Memory B cell (primary cell): ENCODE data around the gene PAXX.
A peak's percentile ranks its signal among the peaks of the same experiment; 100 is the strongest.

Source experiments
- ATAC-seq: fragments of 150-1000 bp; cut with Tn5 transposase; 2 replicates; pipeline ENCODE4 v1.10.0; 2021; ENCODE audit warnings: low read depth, mild to moderate bottlenecking, moderate library complexity
- DNase-seq, 2 donors: peaks; one replicate each; pipeline ENCODE4 v3.0.0; 2022; ENCODE audit warnings: low spot score in 2 of 2
- H3K27ac Mint-ChIP-seq: one replicate; pipeline ENCODE4 v1.8.0; 2022; ENCODE audit warnings: mild to moderate bottlenecking, moderate library complexity, mixed read lengths
- H3K27me3 Mint-ChIP-seq: one replicate; pipeline ENCODE4 v1.8.0; 2022; ENCODE audit warnings: mixed read lengths
- H3K36me3 Mint-ChIP-seq: one replicate; pipeline ENCODE4 v1.8.0; 2022; ENCODE audit warnings: mild to moderate bottlenecking, mixed read lengths
- H3K4me1 Mint-ChIP-seq: one replicate; pipeline ENCODE4 v1.8.0; 2022; ENCODE audit warnings: mixed read lengths
- H3K4me3 Mint-ChIP-seq: one replicate; pipeline ENCODE4 v1.8.0; 2022; ENCODE audit warnings: mild to moderate bottlenecking, moderate library complexity, mixed read lengths
- H3K9me3 Mint-ChIP-seq: one replicate; pipeline ENCODE4 v1.8.0; 2022; ENCODE audit warnings: mixed read lengths

PAXX gene

GRCh38 chr9:136991993-136992818, at the start of gene PAXX:
PAXX (plus strand) TSS chr9:136992422; CDS start chr9:136992444, 22 bp downstream.
- ATAC-seq (peak; percentile 83), DNase-seq (peak; percentile 86 to 92)
- Mint-ChIP-seq H3K27me3 (peaks cover 5% of the 10 kb centered on the region), H3K9me3 (no peaks in the 10 kb centered on the region), H3K4me1 (peaks cover 10% of the 10 kb centered on the region), H3K36me3 (no peaks in the 10 kb centered on the region), H3K27ac (peak within 1 kb of the TSS; percentile 90), H3K4me3 (peak within 1 kb of the TSS; percentile 89)

DNA sequence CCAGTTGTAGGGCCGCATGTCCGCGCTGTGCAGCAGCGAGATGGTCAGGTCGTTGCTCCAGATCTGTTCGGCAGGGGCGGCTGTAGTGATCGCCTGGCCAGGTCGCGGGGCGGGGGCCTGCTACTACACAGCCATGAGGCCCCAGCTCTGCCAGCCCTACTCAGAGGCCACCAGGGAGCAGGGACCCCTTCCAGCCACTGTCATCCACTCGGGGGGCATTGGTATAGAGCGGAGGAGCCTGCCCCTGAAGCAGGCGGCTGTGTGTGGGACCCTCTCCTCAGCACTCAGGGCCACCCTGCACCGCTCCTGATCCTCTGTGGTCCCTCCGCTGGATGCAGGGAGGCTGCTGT, 49.4 kb upstream of the PAXX start:
- Mint-ChIP-seq H3K27me3 (no peaks in the 10 kb centered on the region), H3K4me3 (peak overlapping the region; percentile 53), H3K4me1 (peaks cover 2% of the 10 kb centered on the region), H3K9me3 (no peaks in the 10 kb centered on the region), H3K27ac (no peak overlapping the region), H3K36me3 (peaks cover 14% of the 10 kb centered on the region)
- DNase-seq, result no peak
- ATAC-seq, result no peak

- H3K9me3 Mint-ChIP-seq, result no peaks in the 10 kb centered on the region
- H3K27ac Mint-ChIP-seq, result peak overlapping the region; percentile 62
- H3K4me1 Mint-ChIP-seq, result peaks cover 2% of the 10 kb centered on the region
- DNase-seq (peak in 1 of 2 donors; percentile 41), ATAC-seq (peak; percentile 4)
- H3K27me3 Mint-ChIP-seq, result no peaks in the 10 kb centered on the region
- peak overlapping the region; percentile 84 for H3K4me3 Mint-ChIP-seq
- H3K36me3 Mint-ChIP-seq, result peaks cover 14% of the 10 kb centered on the region
These were observed 48.7 kb upstream of the PAXX start for GRCh38 chr9:136943291-136944211.

- ATAC-seq (peak; percentile 47), DNase-seq (peak in 1 of 2 donors; percentile 29)
- Mint-ChIP-seq H3K27me3 (no peaks in the 10 kb centered on the region), H3K4me1 (peaks cover 2% of the 10 kb centered on the region), H3K9me3 (no peaks in the 10 kb centered on the region), H3K36me3 (peaks cover 12% of the 10 kb centered on the region), H3K4me3 (peak overlapping the region; percentile 84), H3K27ac (peak overlapping the region; percentile 62)
These were observed 48.1 kb upstream of the PAXX start for GRCh38 chr9:136944212-136944518.

DNA sequence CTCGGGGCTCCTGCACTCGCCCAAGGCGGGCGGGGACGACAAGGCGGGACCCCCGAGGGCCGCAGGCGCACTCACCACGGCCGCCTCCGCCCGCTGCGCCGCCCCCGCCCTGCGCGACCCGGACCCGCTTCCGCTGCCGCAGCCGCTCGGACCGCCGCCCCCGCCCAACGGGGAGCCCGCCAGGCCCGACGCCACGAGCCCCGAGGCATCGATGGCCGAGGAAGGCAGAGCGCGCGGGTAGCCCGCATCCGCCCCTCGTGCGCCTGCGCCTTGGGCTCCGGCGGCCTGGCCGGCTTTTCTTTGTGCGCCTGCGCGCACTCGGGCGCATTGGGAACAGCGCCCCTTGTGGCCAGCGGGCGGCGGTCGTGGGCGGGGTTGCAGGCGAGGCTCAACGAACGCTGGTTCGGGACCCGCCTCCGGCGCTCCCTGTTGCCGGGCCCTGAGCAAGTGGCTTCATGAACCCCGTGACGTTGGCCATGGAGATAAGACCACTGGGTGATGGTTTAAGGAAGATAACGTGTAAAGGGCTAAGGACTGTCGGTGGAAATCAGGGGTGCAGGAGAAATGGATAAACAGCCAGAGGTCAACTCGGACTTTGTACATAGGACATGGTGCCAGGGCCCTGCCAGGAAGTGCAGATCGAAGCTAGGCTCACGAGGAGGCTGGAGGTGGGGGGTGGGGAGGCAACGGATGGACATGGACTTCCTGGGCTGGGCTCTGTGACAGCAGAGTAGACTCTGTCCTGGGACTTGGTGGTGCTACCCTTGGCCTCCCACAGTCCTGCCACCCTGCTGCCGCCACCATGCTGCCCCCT, 47.5 kb upstream of the PAXX start, which contains the start of the genes C8G and FBXW5:
TSS of gene C8G (plus strand) at position 725 of the 814 bp plus-strand sequence. CDS start at position 803, 78 bp downstream.
TSS of gene FBXW5 (minus strand) at position 220 of the 814 bp plus-strand sequence. CDS start 655 bp downstream, outside the sequence.
- H3K4me1 Mint-ChIP-seq, result peaks cover 2% of the 10 kb centered on the region
- ATAC-seq, result peak; percentile 84
- peaks cover 8% of the 10 kb centered on the region for H3K36me3 Mint-ChIP-seq
- peak within 1 kb of the TSS; percentile 62 for H3K27ac Mint-ChIP-seq
- peak; percentile 94 to 97 for DNase-seq
- H3K27me3 Mint-ChIP-seq, result no peaks in the 10 kb centered on the region
- peak within 1 kb of the TSS; percentile 84 for H3K4me3 Mint-ChIP-seq
- no peaks in the 10 kb centered on the region for H3K9me3 Mint-ChIP-seq

- Mint-ChIP-seq H3K36me3 (peaks cover 8% of the 10 kb centered on the region), H3K27me3 (no peaks in the 10 kb centered on the region), H3K4me3 (no peak overlapping the region), H3K27ac (no peak overlapping the region), H3K9me3 (no peaks in the 10 kb centered on the region), H3K4me1 (peaks cover 5% of the 10 kb centered on the region)
- ATAC-seq (no peak), DNase-seq (no peak)
These were observed 46.6 kb upstream of the PAXX start for GRCh38 chr9:136945333-136946227.

DNA sequence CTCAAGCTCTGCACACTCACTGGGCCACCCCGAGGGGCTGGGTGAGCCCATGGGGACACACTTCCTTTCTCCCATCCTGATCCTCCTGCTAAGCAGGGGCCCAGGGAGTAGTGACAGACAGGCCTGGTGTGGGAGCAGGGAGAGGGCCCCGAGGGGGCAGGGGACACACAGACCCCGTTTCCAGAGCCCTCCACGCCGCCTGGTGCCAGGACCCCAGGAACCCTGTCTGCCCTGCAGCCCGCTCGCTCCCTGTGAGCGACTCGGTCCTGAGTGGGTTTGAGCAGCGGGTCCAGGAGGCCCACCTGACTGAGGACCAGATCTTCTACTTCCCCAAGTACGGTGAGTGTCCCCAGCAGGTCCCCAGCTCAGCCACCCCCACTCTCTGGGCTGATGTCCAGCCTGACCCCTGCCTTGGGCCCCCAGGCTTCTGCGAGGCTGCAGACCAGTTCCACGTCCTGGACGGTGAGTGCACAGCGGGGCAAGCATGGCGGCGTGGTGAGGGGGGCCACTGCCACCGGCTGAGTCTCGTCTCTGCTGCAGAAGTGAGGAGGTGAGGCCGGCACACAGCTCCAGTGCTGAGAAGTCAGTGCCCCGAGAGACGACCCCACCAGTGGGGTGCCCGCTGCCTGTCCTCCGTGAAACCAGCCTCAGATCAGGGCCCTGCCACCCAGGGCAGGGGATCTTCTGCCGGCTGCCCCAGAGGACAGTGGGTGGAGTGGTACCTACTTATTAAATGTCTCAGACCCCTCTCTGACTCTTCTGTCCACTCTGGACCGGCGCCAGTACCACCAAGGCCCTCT, 45.8 kb upstream of the PAXX start:
- peaks cover 5% of the 10 kb centered on the region for H3K4me1 Mint-ChIP-seq
- DNase-seq, result no peak
- H3K9me3 Mint-ChIP-seq, result no peaks in the 10 kb centered on the region
- ATAC-seq, result no peak
- no peak overlapping the region for H3K27ac Mint-ChIP-seq
- H3K4me3 Mint-ChIP-seq, result no peak overlapping the region
- no peaks in the 10 kb centered on the region for H3K27me3 Mint-ChIP-seq
- peaks cover 5% of the 10 kb centered on the region for H3K36me3 Mint-ChIP-seq

DNA sequence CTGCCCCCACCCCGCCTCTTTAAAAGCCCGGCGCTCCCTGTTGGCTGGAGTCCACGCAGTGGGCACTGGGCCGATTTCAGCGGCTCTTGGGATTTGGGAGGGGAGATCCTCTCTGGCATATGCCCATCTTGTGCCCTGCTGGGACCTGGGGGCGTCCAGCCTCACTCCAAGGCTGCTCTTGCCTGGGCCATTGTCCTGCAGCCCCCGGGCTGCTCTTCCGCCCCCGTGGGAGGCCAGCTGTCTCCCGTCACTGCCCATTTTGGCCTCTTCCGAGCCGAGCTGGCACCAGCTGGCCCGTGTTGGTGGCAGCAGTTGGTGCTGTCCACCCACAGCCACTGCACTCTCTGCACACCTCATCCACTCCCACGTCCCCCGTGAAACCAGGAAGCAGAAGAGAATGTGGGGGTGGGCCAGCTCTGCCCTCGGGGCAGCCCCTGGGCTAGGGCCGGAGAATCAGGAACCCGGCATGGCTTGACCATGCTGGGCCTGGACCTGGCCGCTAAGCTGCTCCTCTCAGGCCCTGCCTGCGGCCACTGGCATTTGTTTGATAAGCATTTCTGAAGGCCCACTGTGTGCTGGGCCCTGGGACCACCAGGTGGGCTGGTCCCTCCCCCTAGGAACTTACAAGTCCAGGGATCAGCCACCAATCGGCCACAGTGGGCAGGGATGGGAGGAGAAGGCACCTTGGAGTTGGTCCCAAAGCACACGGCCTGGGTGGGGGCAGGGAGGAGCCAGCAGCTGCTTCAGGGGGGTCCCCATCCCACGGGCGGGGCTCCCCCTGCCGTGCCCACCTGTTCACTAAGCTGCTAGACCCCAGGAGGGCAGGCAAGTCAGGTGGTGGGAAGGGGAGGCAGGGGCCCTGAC, 45.0 kb upstream of the PAXX start:
- Mint-ChIP-seq H3K27ac (no peak overlapping the region), H3K27me3 (no peaks in the 10 kb centered on the region), H3K4me1 (peaks cover 5% of the 10 kb centered on the region), H3K36me3 (peaks cover 1% of the 10 kb centered on the region), H3K4me3 (peak overlapping the region; percentile 24), H3K9me3 (no peaks in the 10 kb centered on the region)
- DNase-seq, result no peak
- ATAC-seq, result no peak

DNA sequence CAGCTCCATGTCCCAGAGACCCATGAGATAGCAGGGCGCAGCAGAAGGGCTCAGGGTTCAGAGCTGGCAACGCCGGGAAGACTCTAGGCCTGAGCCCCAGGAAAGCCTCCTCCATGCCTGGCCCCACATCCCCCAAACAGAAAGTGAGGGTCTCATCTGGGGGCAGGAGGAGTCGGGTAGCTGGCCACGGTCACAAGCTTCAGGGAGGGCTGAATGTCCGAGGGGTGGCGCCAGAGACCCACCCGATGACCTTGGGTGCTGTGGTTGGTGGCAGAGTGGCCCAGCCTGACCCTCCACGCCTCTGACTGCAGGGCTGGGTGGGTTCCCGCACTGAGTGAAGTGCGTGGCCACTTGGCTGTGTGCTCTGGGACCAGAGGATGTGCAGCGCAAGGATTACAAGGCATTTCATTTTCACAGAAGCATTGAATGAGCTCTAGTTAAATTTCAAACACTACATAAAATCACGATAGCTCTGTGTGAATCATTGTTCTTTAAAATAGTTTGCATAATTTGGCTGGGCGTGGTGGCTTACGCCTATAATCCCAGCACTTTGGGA, 44.2 kb upstream of the PAXX start:
- H3K27ac Mint-ChIP-seq, result no peak overlapping the region
- no peaks in the 10 kb centered on the region for H3K36me3 Mint-ChIP-seq
- ATAC-seq (no peak), DNase-seq (no peak)
- peaks cover 5% of the 10 kb centered on the region for H3K4me1 Mint-ChIP-seq
- H3K27me3 Mint-ChIP-seq, result no peaks in the 10 kb centered on the region
- no peaks in the 10 kb centered on the region for H3K9me3 Mint-ChIP-seq
- H3K4me3 Mint-ChIP-seq, result peak overlapping the region; percentile 17

DNA sequence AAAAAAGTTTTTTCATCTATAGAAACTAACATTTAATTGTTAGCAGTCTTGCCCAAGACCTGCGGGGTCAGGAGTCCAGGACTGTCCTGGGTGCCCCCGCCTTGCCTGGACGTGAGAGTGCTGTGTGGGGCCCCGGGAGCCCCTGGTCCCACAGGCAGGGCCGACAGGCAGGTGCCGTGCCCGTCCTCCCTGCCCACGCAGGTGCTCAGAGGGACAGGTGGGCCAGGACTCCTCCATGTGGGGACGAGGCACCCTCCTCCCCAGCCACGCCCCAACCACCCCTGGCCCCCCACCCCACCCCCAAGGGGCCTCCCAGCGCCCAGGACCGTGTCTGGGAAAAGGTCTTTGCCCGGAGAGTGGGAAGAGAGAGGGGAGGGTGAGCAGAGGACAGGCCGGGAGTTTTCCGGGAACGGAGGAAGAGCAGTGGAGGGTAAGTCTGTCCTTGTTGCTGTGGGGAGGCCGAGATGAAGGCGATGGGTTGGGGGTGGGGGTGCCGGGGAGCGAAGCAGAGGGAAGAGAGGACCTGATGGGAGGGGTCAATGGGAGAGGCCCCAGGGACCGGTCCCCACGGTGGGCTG, 42.9 kb upstream of the PAXX start:
- no peak for DNase-seq
- peak overlapping the region; percentile 75 for H3K27ac Mint-ChIP-seq
- no peaks in the 10 kb centered on the region for H3K27me3 Mint-ChIP-seq
- H3K36me3 Mint-ChIP-seq, result no peaks in the 10 kb centered on the region
- peak overlapping the region; percentile 86 for H3K4me3 Mint-ChIP-seq
- no peak for ATAC-seq
- H3K9me3 Mint-ChIP-seq, result no peaks in the 10 kb centered on the region
- peaks cover 5% of the 10 kb centered on the region for H3K4me1 Mint-ChIP-seq
